ENCODE measurements around the gene MGAT5B.

The MGAT5B gene

GRCh38 chr17:76917829-76918228, 49.6 kb downstream of the MGAT5B start:
- no peak overlapping the region for H3K4me2 ChIP-seq (ENCODE audit: low read length)
- H3K79me2 ChIP-seq (ENCODE audit: control insufficient read depth, insufficient read depth, low read length, poor library complexity): no peaks in the 10 kb centered on the region
- H3K27me3 ChIP-seq (ENCODE audit: insufficient read depth, low read length): no peaks in the 10 kb centered on the region
- no peak overlapping the region for H4K91ac ChIP-seq (ENCODE audit: low read depth, low read length)
- no peaks in the 10 kb centered on the region for H3K36me3 ChIP-seq (ENCODE audit: control insufficient read depth in 1 of 2, insufficient read depth in 2 of 2, low read length in 2 of 2)
- no peak overlapping the region for H4K12ac ChIP-seq (ENCODE audit: low read depth, low read length)
- no CpG with 5 or more reads among the region's 15 CpGs for WGBS (ENCODE audit: extremely low coverage, insufficient coverage, insufficient read length)
- H3K79me1 ChIP-seq (ENCODE audit: low read length): no peaks in the 10 kb centered on the region
- H3K18ac ChIP-seq (ENCODE audit: low read length): no peak overlapping the region
- H2BK12ac ChIP-seq (ENCODE audit: low read length): no peak overlapping the region
- no peak overlapping the region for H3K4ac ChIP-seq (ENCODE audit: low read depth, low read length)
- H3K4me3 ChIP-seq (ENCODE audit: low read depth, low read length): no peak overlapping the region
- DNase-seq: no peak
- H3K4me1 ChIP-seq (ENCODE audit: control insufficient read depth in 1 of 2, insufficient read depth in 2 of 2, low read length in 2 of 2): no peaks in the 10 kb centered on the region
- H3K9me3 ChIP-seq (ENCODE audit: insufficient read depth, low read depth, low read length): peaks cover 1% of the 10 kb centered on the region
- H3K23ac ChIP-seq (ENCODE audit: low read length): no peak overlapping the region
- H2BK5ac ChIP-seq (ENCODE audit: low read depth, low read length, poor library complexity): no peak overlapping the region
- H3K9ac ChIP-seq (ENCODE audit: low read length): no peak overlapping the region
- no peak overlapping the region for H2BK120ac ChIP-seq (ENCODE audit: insufficient read depth, low read length, poor library complexity)
- H4K8ac ChIP-seq (ENCODE audit: low read depth, low read length): no peak overlapping the region
- no peak overlapping the region for H2AK5ac ChIP-seq (ENCODE audit: low read length)
- H3K14ac ChIP-seq (ENCODE audit: low read length): no peak overlapping the region
- no peak overlapping the region for H2AFZ ChIP-seq (ENCODE audit: insufficient read depth, low read length, poor library complexity)
- no peak overlapping the region for H3K27ac ChIP-seq (ENCODE audit: low read depth, low read length)

- Histone ChIP-seq H2AK5ac (ENCODE audit: low read length) (no peak overlapping the region), H2BK12ac (ENCODE audit: low read length) (no peak overlapping the region), H3K9me3 (ENCODE audit: insufficient read depth, low read depth, low read length) (peaks cover 1% of the 10 kb centered on the region), H4K8ac (ENCODE audit: low read depth, low read length) (no peak overlapping the region), H3K4me2 (ENCODE audit: low read length) (no peak overlapping the region), H3K9ac (ENCODE audit: low read length) (no peak overlapping the region), H3K4ac (ENCODE audit: low read depth, low read length) (no peak overlapping the region), H2BK5ac (ENCODE audit: low read depth, low read length, poor library complexity) (no peak overlapping the region), H3K79me2 (ENCODE audit: control insufficient read depth, insufficient read depth, low read length, poor library complexity) (no peaks in the 10 kb centered on the region), H3K27ac (ENCODE audit: low read depth, low read length) (no peak overlapping the region), H2AFZ (ENCODE audit: insufficient read depth, low read length, poor library complexity) (no peak overlapping the region), H3K27me3 (ENCODE audit: insufficient read depth, low read length) (no peaks in the 10 kb centered on the region), H4K91ac (ENCODE audit: low read depth, low read length) (no peak overlapping the region), H3K14ac (ENCODE audit: low read length) (no peak overlapping the region), H4K12ac (ENCODE audit: low read depth, low read length) (no peak overlapping the region), H2BK120ac (ENCODE audit: insufficient read depth, low read length, poor library complexity) (no peak overlapping the region), H3K4me1 (ENCODE audit: control insufficient read depth in 1 of 2, insufficient read depth in 2 of 2, low read length in 2 of 2) (no peaks in the 10 kb centered on the region), H3K36me3 (ENCODE audit: control insufficient read depth in 1 of 2, insufficient read depth in 2 of 2, low read length in 2 of 2) (no peaks in the 10 kb centered on the region), H3K79me1 (ENCODE audit: low read length) (no peaks in the 10 kb centered on the region), H3K18ac (ENCODE audit: low read length) (no peak overlapping the region), H3K4me3 (ENCODE audit: low read depth, low read length) (no peak overlapping the region), H3K23ac (ENCODE audit: low read length) (no peak overlapping the region)
- no CpG with 5 or more reads among the region's 6 CpGs for WGBS (ENCODE audit: extremely low coverage, insufficient coverage, insufficient read length)
- no peak for DNase-seq
These were observed 50.6 kb downstream of the MGAT5B start for GRCh38 chr17:76918811-76919210.

GRCh38 chr17:76920364-76921139, 52.3 kb downstream of the MGAT5B start:
- H3K4me1 ChIP-seq (ENCODE audit: control insufficient read depth in 1 of 2, insufficient read depth in 2 of 2, low read length in 2 of 2): no peaks in the 10 kb centered on the region
- H3K36me3 ChIP-seq (ENCODE audit: control insufficient read depth in 1 of 2, insufficient read depth in 2 of 2, low read length in 2 of 2): no peaks in the 10 kb centered on the region
- no CpG with 5 or more reads among the region's 13 CpGs for WGBS (ENCODE audit: extremely low coverage, insufficient coverage, insufficient read length)
- H4K8ac ChIP-seq (ENCODE audit: low read depth, low read length): no peak overlapping the region
- no peaks in the 10 kb centered on the region for H3K79me1 ChIP-seq (ENCODE audit: low read length)
- H3K9me3 ChIP-seq (ENCODE audit: insufficient read depth, low read depth, low read length): peaks cover 1% of the 10 kb centered on the region
- H3K14ac ChIP-seq (ENCODE audit: low read length): no peak overlapping the region
- no peak overlapping the region for H3K4me2 ChIP-seq (ENCODE audit: low read length)
- no peak overlapping the region for H3K23ac ChIP-seq (ENCODE audit: low read length)
- H4K91ac ChIP-seq (ENCODE audit: low read depth, low read length): no peak overlapping the region
- H3K27ac ChIP-seq (ENCODE audit: low read depth, low read length): no peak overlapping the region
- no peak overlapping the region for H2BK5ac ChIP-seq (ENCODE audit: low read depth, low read length, poor library complexity)
- H3K27me3 ChIP-seq (ENCODE audit: insufficient read depth, low read length): no peaks in the 10 kb centered on the region
- H3K79me2 ChIP-seq (ENCODE audit: control insufficient read depth, insufficient read depth, low read length, poor library complexity): no peaks in the 10 kb centered on the region
- H3K18ac ChIP-seq (ENCODE audit: low read length): no peak overlapping the region
- no peak overlapping the region for H3K4me3 ChIP-seq (ENCODE audit: low read depth, low read length)
- no peak overlapping the region for H2AFZ ChIP-seq (ENCODE audit: insufficient read depth, low read length, poor library complexity)
- no peak overlapping the region for H2BK12ac ChIP-seq (ENCODE audit: low read length)
- no peak overlapping the region for H2BK120ac ChIP-seq (ENCODE audit: insufficient read depth, low read length, poor library complexity)
- H3K9ac ChIP-seq (ENCODE audit: low read length): no peak overlapping the region
- no peak for DNase-seq
- no peak overlapping the region for H4K12ac ChIP-seq (ENCODE audit: low read depth, low read length)
- H2AK5ac ChIP-seq (ENCODE audit: low read length): no peak overlapping the region
- no peak overlapping the region for H3K4ac ChIP-seq (ENCODE audit: low read depth, low read length)

- no peak overlapping the region for H2BK5ac ChIP-seq (ENCODE audit: low read depth, low read length, poor library complexity)
- H3K9me3 ChIP-seq (ENCODE audit: insufficient read depth, low read depth, low read length): peaks cover 1% of the 10 kb centered on the region
- H4K12ac ChIP-seq (ENCODE audit: low read depth, low read length): no peak overlapping the region
- no peaks in the 10 kb centered on the region for H3K27me3 ChIP-seq (ENCODE audit: insufficient read depth, low read length)
- H4K91ac ChIP-seq (ENCODE audit: low read depth, low read length): no peak overlapping the region
- no peak overlapping the region for H2BK120ac ChIP-seq (ENCODE audit: insufficient read depth, low read length, poor library complexity)
- no peak overlapping the region for H3K4ac ChIP-seq (ENCODE audit: low read depth, low read length)
- no peak overlapping the region for H3K4me2 ChIP-seq (ENCODE audit: low read length)
- H2AFZ ChIP-seq (ENCODE audit: insufficient read depth, low read length, poor library complexity): no peak overlapping the region
- H3K14ac ChIP-seq (ENCODE audit: low read length): no peak overlapping the region
- H3K23ac ChIP-seq (ENCODE audit: low read length): no peak overlapping the region
- no peaks in the 10 kb centered on the region for H3K79me1 ChIP-seq (ENCODE audit: low read length)
- no peaks in the 10 kb centered on the region for H3K36me3 ChIP-seq (ENCODE audit: control insufficient read depth in 1 of 2, insufficient read depth in 2 of 2, low read length in 2 of 2)
- WGBS (ENCODE audit: extremely low coverage, insufficient coverage, insufficient read length): no CpG with 5 or more reads among the region's 12 CpGs
- H3K4me1 ChIP-seq (ENCODE audit: control insufficient read depth in 1 of 2, insufficient read depth in 2 of 2, low read length in 2 of 2): no peaks in the 10 kb centered on the region
- H3K27ac ChIP-seq (ENCODE audit: low read depth, low read length): no peak overlapping the region
- H3K18ac ChIP-seq (ENCODE audit: low read length): no peak overlapping the region
- no peak overlapping the region for H3K9ac ChIP-seq (ENCODE audit: low read length)
- no peaks in the 10 kb centered on the region for H3K79me2 ChIP-seq (ENCODE audit: control insufficient read depth, insufficient read depth, low read length, poor library complexity)
- H2BK12ac ChIP-seq (ENCODE audit: low read length): no peak overlapping the region
- H3K4me3 ChIP-seq (ENCODE audit: low read depth, low read length): no peak overlapping the region
- DNase-seq: no peak
- no peak overlapping the region for H2AK5ac ChIP-seq (ENCODE audit: low read length)
- H4K8ac ChIP-seq (ENCODE audit: low read depth, low read length): no peak overlapping the region
These were observed 53.3 kb downstream of the MGAT5B start for GRCh38 chr17:76921340-76922036.
